Neural cell (in vitro differentiated cells): ENCODE data around the gene NNT. TPM values are rescaled to one million over a fixed set of nuclear protein-coding genes. Genes with fewer than 3 reads are reported as not detected.

Source experiments
- H2AFZ ChIP-seq: fragments of 200-600, 300-800 bp; sonication (generic), shearing (Covaris generic); 2 replicates; pipeline ENCODE4 v1.6.0; 2014; ENCODE audit warnings: low read depth, mild to moderate bottlenecking, antibody characterized with exemption, low read length, moderate library complexity
- H3F3A ChIP-seq: fragments of 200-600 bp; shearing (Covaris generic); 2 replicates; pipeline ENCODE4 v1.6.1; 2016; ENCODE audit warnings: mild to moderate bottlenecking, moderate library complexity, mixed read lengths, antibody characterized with exemption, low read length; ENCODE audit not compliant: insufficient read depth, poor library complexity, severe bottlenecking
- H3K27ac ChIP-seq: fragments of 200-600, 300-800 bp; sonication (generic), shearing (Covaris generic); 2 replicates; pipeline ENCODE4 v1.5.1; 2014; ENCODE audit warnings: mild to moderate bottlenecking, low read length, moderate library complexity
- H3K27me3 ChIP-seq: fragments of 300-800, 200-600 bp; sonication (generic), shearing (Covaris generic); 2 replicates; pipeline ENCODE4 v1.6.0; 2014; ENCODE audit warnings: mild to moderate bottlenecking, low read depth, low read length, moderate library complexity; ENCODE audit not compliant: insufficient read depth
- H3K36me3 ChIP-seq: fragments of 300-800, 200-600 bp; sonication (generic), shearing (Covaris generic); 2 replicates; pipeline ENCODE4 v1.5.1; 2014; ENCODE audit warnings: mild to moderate bottlenecking, antibody characterized with exemption, low read length, moderate library complexity; ENCODE audit not compliant: insufficient read depth
- H3K4me2 ChIP-seq: fragments of 300-800, 200-600 bp; sonication (generic), shearing (Covaris generic); 2 replicates; pipeline ENCODE4 v1.6.0; 2014; ENCODE audit warnings: mild to moderate bottlenecking, low read length
- H3K4me3 ChIP-seq: fragments of 300-800, 200-600 bp; sonication (generic), shearing (Covaris generic); 2 replicates; pipeline ENCODE4 v1.5.1; 2014; ENCODE audit warnings: mild to moderate bottlenecking, low read length, moderate library complexity
- H3K79me2 ChIP-seq: fragments of 200-600 bp; shearing (Covaris generic); replicated peaks from 2 replicates; pipeline ENCODE4 v1.6.0; 2014; ENCODE audit warnings: mild to moderate bottlenecking, low read length, moderate library complexity; ENCODE audit not compliant: insufficient read depth
- H3K9ac ChIP-seq: fragments of 300-800, 200-600 bp; sonication (generic), shearing (Covaris generic); 2 replicates; pipeline ENCODE4 v1.6.1; 2016; ENCODE audit warnings: mild to moderate bottlenecking, low read length, mixed read lengths
- H3K9me2 ChIP-seq: fragments of 200-600 bp; shearing (Covaris generic); 2 replicates; pipeline ENCODE4 v1.6.1; 2016; ENCODE audit warnings: mild to moderate bottlenecking, low read length, mixed read lengths; ENCODE audit not compliant: insufficient read depth
- H3K9me3 ChIP-seq: fragments of 200-600, 300-800 bp; sonication (generic), shearing (Covaris generic); 2 replicates; pipeline ENCODE4 v1.6.1; 2016; ENCODE audit warnings: mild to moderate bottlenecking, mixed run types, low read length, moderate library complexity, mixed read lengths
- H4K20me1 ChIP-seq: fragments of 200-600 bp; shearing (Covaris generic); 2 replicates; pipeline ENCODE4 v1.6.1; 2016; ENCODE audit warnings: mild to moderate bottlenecking, mixed run types; ENCODE audit not compliant: insufficient read depth
- CTCF ChIP-seq: fragments of 450-650 bp; IDR thresholded peaks from 2 replicates; pipeline ENCODE4 v1.5.1; 2014; ENCODE audit warnings: antibody characterized with exemption, mild to moderate bottlenecking, moderate library complexity; ENCODE audit not compliant: poor library complexity, severe bottlenecking
- EP300 ChIP-seq: fragments of 450-650 bp; conservative IDR thresholded peaks from 2 replicates; pipeline ENCODE4 v1.6.1; 2014; ENCODE audit warnings: antibody characterized with exemption, mild to moderate bottlenecking, moderate library complexity; ENCODE audit not compliant: poor library complexity, severe bottlenecking
- EZH2 ChIP-seq: fragments of 200-600, 300-800 bp; shearing (Covaris generic), sonication (generic); IDR thresholded peaks from 2 replicates; pipeline ENCODE4 v1.6.1; 2014; ENCODE audit warnings: antibody characterized with exemption, low read length, borderline replicate concordance, mild to moderate bottlenecking; ENCODE audit not compliant: insufficient read depth, poor library complexity, severe bottlenecking
- MXI1 ChIP-seq: fragments of 450-650 bp; conservative IDR thresholded peaks from 2 replicates; pipeline ENCODE4 v1.6.1; 2014; ENCODE audit warnings: antibody characterized with exemption, mild to moderate bottlenecking; ENCODE audit not compliant: poor library complexity, severe bottlenecking
- POLR2AphosphoS5 ChIP-seq: IDR thresholded peaks from 2 replicates; pipeline ENCODE4 v1.6.1; 2012
- RAD21 ChIP-seq: fragments of 450-650 bp; conservative IDR thresholded peaks from 2 replicates; pipeline ENCODE4 v1.6.1; 2014; ENCODE audit warnings: antibody characterized with exemption, mild to moderate bottlenecking, moderate library complexity
- REST ChIP-seq: IDR thresholded peaks from 2 replicates; pipeline ENCODE4 v1.6.1; 2012; ENCODE audit warnings: borderline replicate concordance
- SMC3 ChIP-seq: fragments of 450-650 bp; conservative IDR thresholded peaks from 2 replicates; pipeline ENCODE4 v1.6.1; 2014; ENCODE audit warnings: antibody characterized with exemption, mild to moderate bottlenecking, moderate library complexity; ENCODE audit not compliant: poor library complexity
- TAF1 ChIP-seq: IDR thresholded peaks from 2 replicates; pipeline ENCODE4 v1.6.1; 2012; ENCODE audit warnings: low read depth
- polyA plus RNA-seq: library from polyadenylated mRNA; depleted of rRNA; stranded (reverse); fragments of >200 nt; gene quantifications from 2 replicates; pipeline ENCODE4 v1.2.3, GENCODE V29; 2014

NNT gene
- polyA plus RNA-seq, 1 donor from 2014 or later, result 120 TPM

- Histone ChIP-seq H3K27me3 (no peaks in the 10 kb centered on the region), H4K20me1 (no peaks in the 10 kb centered on the region), H3K9me3 (peaks cover 2% of the 10 kb centered on the region), H3K79me2 (no peaks in the 10 kb centered on the region), H2AFZ (no peak overlapping the region), H3K9ac (no peak overlapping the region), H3K36me3 (peaks cover 4% of the 10 kb centered on the region), H3K9me2 (no peaks in the 10 kb centered on the region), H3K4me3 (no peak overlapping the region), H3K4me2 (no peak overlapping the region), H3F3A (no peaks in the 10 kb centered on the region), H3K27ac (no peak overlapping the region)
- no peak for TF ChIP-seq MXI1
- TF ChIP-seq SMC3, result no peak
- TF ChIP-seq CTCF, result no peak
- no peak for TF ChIP-seq POLR2AphosphoS5
- TF ChIP-seq EZH2, result no peak
- no peak for TF ChIP-seq EP300
- TF ChIP-seq TAF1, result no peak
- no peak for TF ChIP-seq REST
These were observed 97.6 kb downstream of the NNT start for GRCh38 chr5:43700601-43701000.

- no peak for TF ChIP-seq CTCF
- no peak for TF ChIP-seq RAD21
- TF ChIP-seq EZH2, result no peak
- TF ChIP-seq MXI1, result no peak
- TF ChIP-seq EP300, result no peak
- no peak for TF ChIP-seq SMC3
- TF ChIP-seq TAF1, result no peak
- Histone ChIP-seq H3K9ac (no peak overlapping the region), H3K36me3 (peaks cover 4% of the 10 kb centered on the region), H2AFZ (no peak overlapping the region), H3F3A (no peaks in the 10 kb centered on the region), H3K9me2 (no peaks in the 10 kb centered on the region), H3K4me3 (no peak overlapping the region), H3K4me2 (no peak overlapping the region), H3K9me3 (no peaks in the 10 kb centered on the region), H3K79me2 (no peaks in the 10 kb centered on the region), H3K27ac (no peak overlapping the region), H3K27me3 (no peaks in the 10 kb centered on the region), H4K20me1 (no peaks in the 10 kb centered on the region)
These were observed 98.2 kb downstream of the NNT start for GRCh38 chr5:43701227-43701626.
